Measurements from ENCODE around the gene CPTP. TPM values are rescaled to one million over a fixed set of nuclear protein-coding genes. Genes with fewer than 3 reads are reported as not detected.

Gene CPTP
- total RNA-seq, 4 donors from 2014 or later: 12.0 to 24.9 (median 18.8) TPM

DNA sequence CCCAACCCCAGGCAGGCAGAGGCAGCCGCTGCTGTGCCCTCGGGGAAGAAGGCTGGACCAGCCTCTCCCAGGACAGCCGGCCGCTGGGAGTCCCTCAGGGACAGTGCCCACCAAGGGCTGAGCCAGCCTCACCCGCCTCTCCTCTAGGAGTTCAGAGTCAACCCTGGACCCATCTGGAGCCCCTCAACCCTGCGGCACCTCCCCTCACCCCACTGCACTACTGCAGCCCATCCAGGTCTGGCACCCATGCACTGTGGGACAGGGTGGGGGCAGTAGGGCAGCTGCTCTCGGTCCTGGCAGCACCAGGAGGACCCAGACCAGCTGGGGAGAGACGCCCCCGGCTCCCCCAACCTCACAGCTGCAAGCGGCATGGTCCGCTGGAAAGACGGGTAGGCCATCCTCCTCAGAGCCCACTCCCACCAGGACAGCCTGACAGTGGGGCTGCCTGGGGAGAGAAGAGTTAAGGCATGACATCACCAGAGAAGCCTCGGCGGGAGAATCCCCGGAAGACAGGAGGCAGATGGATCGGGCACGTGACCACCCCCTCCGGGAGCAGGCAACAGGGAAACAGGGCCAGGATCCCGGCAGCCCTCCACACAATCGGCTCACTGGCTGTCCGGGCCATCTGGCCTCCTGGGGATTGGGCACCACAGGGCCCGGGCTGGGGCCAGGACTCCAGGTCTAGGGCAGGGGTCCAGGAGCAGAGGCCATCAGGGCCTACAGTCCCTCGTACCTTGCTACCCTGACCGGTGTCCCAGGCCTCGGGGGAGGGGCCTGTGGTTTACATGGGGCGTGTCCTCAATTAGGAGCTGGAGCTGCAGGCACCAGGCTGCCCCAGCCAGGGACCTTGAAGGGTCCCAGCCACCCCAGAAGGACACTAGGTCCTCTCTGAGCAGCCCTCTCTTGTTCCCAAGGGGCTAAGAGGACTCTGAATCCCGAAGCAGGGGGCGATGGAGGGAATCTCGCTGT, 20.0 kb upstream of the CPTP start:
- Histone ChIP-seq H3K27ac (peak overlapping the region; percentile 64 to 84 (median 78)), H3K9me3 (no peaks in the 10 kb centered on the region), H3K27me3 (no peaks in the 10 kb centered on the region), H3K4me1 (peaks cover 8 to 54% (median 43%) of the 10 kb centered on the region in 4 donors), H3K36me3 (peaks cover 0 to 9% (median 0%) of the 10 kb centered on the region in 3 donors), H3K4me3 (peak overlapping the region; percentile 20 to 94 (median 56))
- 16 to 20% methylated on average over 15 to 27 of the region's 29 CpGs for WGBS, 2 donors
- DNase-seq (ENCODE audit: low spot score in 2 of 2): peak; percentile 62 to 68
- TF ChIP-seq POLR2A (IDR thresholded peaks at IDR 0.05): no peak
- TF ChIP-seq, protein P1, sequence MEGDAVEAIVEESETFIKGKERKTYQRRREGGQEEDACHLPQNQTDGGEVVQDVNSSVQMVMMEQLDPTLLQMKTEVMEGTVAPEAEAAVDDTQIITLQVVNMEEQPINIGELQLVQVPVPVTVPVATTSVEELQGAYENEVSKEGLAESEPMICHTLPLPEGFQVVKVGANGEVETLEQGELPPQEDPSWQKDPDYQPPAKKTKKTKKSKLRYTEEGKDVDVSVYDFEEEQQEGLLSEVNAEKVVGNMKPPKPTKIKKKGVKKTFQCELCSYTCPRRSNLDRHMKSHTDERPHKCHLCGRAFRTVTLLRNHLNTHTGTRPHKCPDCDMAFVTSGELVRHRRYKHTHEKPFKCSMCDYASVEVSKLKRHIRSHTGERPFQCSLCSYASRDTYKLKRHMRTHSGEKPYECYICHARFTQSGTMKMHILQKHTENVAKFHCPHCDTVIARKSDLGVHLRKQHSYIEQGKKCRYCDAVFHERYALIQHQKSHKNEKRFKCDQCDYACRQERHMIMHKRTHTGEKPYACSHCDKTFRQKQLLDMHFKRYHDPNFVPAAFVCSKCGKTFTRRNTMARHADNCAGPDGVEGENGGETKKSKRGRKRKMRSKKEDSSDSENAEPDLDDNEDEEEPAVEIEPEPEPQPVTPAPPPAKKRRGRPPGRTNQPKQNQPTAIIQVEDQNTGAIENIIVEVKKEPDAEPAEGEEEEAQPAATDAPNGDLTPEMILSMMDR (IDR thresholded peaks at IDR 0.05): no peak
- peak in 1 of 2 donors; percentile 48 for TF ChIP-seq EP300 (IDR thresholded peaks at IDR 0.05)

DNA sequence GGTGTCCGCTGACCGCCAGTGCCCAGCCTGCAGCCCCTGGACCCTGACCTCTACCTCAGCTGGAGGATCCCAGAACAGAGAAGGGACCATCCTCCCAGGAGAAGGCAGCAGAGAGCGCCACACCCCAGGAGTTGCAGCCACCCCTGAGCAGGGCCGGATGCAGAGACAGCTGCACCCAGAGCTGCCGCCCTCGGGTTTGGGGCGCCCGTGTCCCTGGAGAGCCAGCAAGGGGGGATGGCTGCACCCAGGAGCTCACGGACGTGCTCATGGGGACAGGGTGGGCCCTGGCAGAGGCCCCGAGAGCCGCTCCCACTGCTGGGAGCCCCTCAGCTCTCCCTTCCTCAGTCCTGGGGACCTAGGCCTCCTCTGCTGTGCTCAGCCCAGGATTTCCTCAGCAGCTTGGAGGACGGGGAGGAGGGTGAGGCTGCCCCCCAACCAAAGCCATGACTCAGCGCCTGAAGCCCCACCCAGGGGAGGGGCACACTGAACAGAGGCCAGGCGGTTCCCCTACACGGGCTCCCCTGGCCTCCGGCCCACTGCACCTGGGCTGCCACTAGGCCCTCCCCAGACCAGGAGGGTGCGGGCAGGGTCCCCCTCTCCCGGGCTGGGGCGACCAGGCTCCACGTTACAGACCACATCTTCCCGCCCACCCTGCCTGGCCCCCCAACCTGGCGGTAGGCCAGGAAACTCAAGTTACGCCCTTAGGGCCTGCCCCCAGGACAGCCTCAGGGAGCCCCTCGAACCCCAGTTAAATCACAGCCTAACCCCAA, 19.1 kb upstream of the CPTP start:
- Histone ChIP-seq H3K27me3 (no peaks in the 10 kb centered on the region), H3K9me3 (no peaks in the 10 kb centered on the region), H3K4me3 (peak overlapping the region; percentile 20 to 94 (median 56)), H3K36me3 (peaks cover 0 to 10% (median 0%) of the 10 kb centered on the region in 3 donors), H3K4me1 (peaks cover 8 to 60% (median 47%) of the 10 kb centered on the region in 4 donors), H3K27ac (peak overlapping the region; percentile 64 to 84 (median 78))
- TF ChIP-seq, protein P1 (IDR thresholded peaks at IDR 0.05): no peak
- TF ChIP-seq POLR2A (IDR thresholded peaks at IDR 0.05): no peak
- no peak for TF ChIP-seq EP300 (IDR thresholded peaks at IDR 0.05)
- WGBS, 2 donors: 10 to 15% methylated on average over 10 to 19 of the region's 25 CpGs
- DNase-seq (ENCODE audit: low spot score in 2 of 2): peak; percentile 57 to 64

DNA sequence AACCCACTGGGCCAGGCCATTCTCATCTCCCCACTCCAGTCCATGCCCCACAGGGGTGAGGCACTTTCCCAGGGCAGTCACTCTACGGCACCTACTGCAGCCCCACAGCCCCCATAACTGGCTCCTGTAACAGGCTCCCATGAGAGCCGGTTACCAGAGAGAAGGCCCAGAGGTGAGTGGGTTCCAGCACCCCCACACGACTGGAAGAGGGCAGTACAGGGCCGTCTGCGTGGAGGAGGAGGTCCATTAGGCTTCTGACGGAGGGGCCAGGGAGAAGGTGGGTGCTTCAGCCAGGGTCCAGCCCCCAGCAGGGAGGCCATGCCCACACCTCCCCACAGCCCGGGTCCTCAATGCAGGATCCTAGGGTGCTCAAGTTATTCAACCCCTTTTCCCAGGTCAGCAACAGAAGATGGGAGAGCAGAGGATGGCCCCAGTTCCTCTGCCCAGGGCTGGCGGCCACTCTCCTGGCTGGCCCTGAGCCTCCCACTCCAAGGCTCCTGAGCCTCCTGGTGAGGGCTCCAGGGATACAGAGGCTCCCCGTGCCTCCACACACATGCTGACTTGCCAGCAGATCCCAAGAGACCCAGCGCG, 18.4 kb upstream of the CPTP start:
- Histone ChIP-seq H3K27ac (peak overlapping the region in 3 of 4 donors; percentile 75 to 84 (median 81)), H3K9me3 (no peaks in the 10 kb centered on the region), H3K4me1 (peaks cover 8 to 60% (median 47%) of the 10 kb centered on the region in 4 donors), H3K4me3 (peak overlapping the region; percentile 22 to 94 (median 86)), H3K27me3 (no peaks in the 10 kb centered on the region), H3K36me3 (peaks cover 0 to 17% (median 0%) of the 10 kb centered on the region in 3 donors)
- TF ChIP-seq EP300 (IDR thresholded peaks at IDR 0.05) (no peak), POLR2A (IDR thresholded peaks at IDR 0.05) (no peak)
- TF ChIP-seq, protein P1 (IDR thresholded peaks at IDR 0.05): no peak
- 15 to 16% methylated on average over 10 of the region's 11 CpGs for WGBS, 2 donors
- DNase-seq (ENCODE audit: low spot score in 2 of 2): no peak

DNA sequence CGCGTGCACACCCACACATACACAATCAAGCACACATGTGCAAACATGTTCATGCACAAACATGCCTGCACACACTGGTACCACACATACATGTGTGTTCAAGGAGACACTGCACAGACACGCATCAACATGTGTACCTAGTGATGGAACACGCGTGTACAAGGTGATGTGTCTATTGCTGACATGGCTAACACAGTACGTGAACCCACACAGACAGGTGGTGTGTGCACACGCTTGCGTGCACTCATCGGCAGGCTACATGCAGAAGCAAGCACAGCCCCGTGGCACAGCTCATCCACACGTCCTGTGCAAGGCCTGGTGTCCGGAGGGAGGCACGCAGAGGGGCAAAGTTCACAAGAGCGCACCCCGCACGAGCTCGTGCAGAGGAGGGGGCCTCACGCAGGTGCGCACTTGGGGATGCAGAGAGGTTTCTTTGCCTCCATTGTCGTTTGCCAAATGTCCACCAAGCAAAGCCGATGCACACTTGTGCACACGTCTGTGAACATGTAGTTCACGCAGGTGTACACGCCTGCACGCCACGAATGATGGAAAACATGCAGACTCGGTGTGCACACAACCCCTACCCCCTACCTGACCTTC, 17.8 kb upstream of the CPTP start:
- Histone ChIP-seq H3K36me3 (peaks cover 0 to 23% (median 0%) of the 10 kb centered on the region in 3 donors), H3K9me3 (no peaks in the 10 kb centered on the region), H3K27me3 (no peaks in the 10 kb centered on the region), H3K4me1 (peaks cover 8 to 60% (median 47%) of the 10 kb centered on the region in 4 donors), H3K27ac (peak overlapping the region in 3 of 4 donors; percentile 75 to 98 (median 84)), H3K4me3 (peak overlapping the region; percentile 60 to 94 (median 86))
- TF ChIP-seq, protein P1 (IDR thresholded peaks at IDR 0.05): no peak
- no peak for DNase-seq (ENCODE audit: low spot score in 2 of 2)
- WGBS, 2 donors: 21 to 32% methylated on average over 20 to 21 of the region's 27 CpGs

Data from tibial nerve (tissue), 4 donors.